Stomach (tissue), 4 donors: ENCODE results near the gene LNX1.

ENCODE experiments used
- CTCF ChIP-seq, 7 experiments: fragments of 450-650 bp in 4 of 7; fragments of 200-600 bp in 3 of 7; sonication (generic) in 3 of 7; IDR thresholded peaks; one replicate each; pipeline ENCODE4 v1.5.1; 2016 to 2019; ENCODE audit warnings: antibody characterized with exemption in 7 of 7, control low read depth in 2 of 7, mild to moderate bottlenecking in 1 of 7
- POLR2A ChIP-seq, 4 donors: fragments of 450-650 bp; IDR thresholded peaks; one replicate each; pipeline ENCODE4 v1.6.1; 2016; ENCODE audit warnings: antibody characterized with exemption in 4 of 4, control low read depth in 2 of 4, mild to moderate bottlenecking in 1 of 4, moderate library complexity in 1 of 4
- POLR2AphosphoS5 ChIP-seq, 3 donors: sonication (generic); formaldehyde crosslinking; IDR thresholded peaks; one replicate each; pipeline ENCODE4 v1.6.1; 2016; ENCODE audit warnings: antibody characterized with exemption in 3 of 3

- TF ChIP-seq CTCF (IDR thresholded peaks at IDR 0.05) (no peak), POLR2AphosphoS5 (IDR thresholded peaks at IDR 0.05) (no peak), POLR2A (IDR thresholded peaks at IDR 0.05) (no peak)
Measured at GRCh38 chr4:53572600-53572994, 18.7 kb downstream of the LNX1 start.
